DMS114 treated with DMSO at 0.1 percent for 48 hours (cell line): ENCODE measurements around the gene GNAQ.
"Not testable (repeated sequence)": the region's sequence is repeated elsewhere in the genome, so short reads cannot be mapped to it uniquely, and the experiment has no call there.

ENCODE experiments used
- DNase-seq: peaks from one replicate; lab custom pipeline; 2025; ENCODE audit not compliant: unreplicated experiment; lab: John Stamatoyannopoulos, UW

Gene GNAQ

GRCh38 chr9:77793849-77794248 is 237.8 kb downstream of the GNAQ start:
- no peak for DNase-seq

- no peak for DNase-seq
These were observed 241.7 kb downstream of the GNAQ start for GRCh38 chr9:77789891-77790290.

- DNase-seq, result no peak
These were observed 246.3 kb downstream of the GNAQ start for GRCh38 chr9:77785341-77785740.

GRCh38 chr9:77783518-77783917 is 248.1 kb downstream of the GNAQ start:
- no peak for DNase-seq

GRCh38 chr9:77779010-77779409 is 252.6 kb downstream of the GNAQ start:
- DNase-seq, result no peak

GRCh38 chr9:77773381-77773780 is 258.2 kb downstream of the GNAQ start:
- no peak for DNase-seq

- DNase-seq, result no peak
These were observed 259.0 kb downstream of the GNAQ start for GRCh38 chr9:77772646-77773045.

- DNase-seq, result no peak
These were observed 260.4 kb downstream of the GNAQ start for GRCh38 chr9:77771171-77771570.

GRCh38 chr9:77770340-77770739 is 261.3 kb downstream of the GNAQ start:
- no peak for DNase-seq

- no peak for DNase-seq
These were observed 262.4 kb downstream of the GNAQ start for GRCh38 chr9:77769246-77769645.

GRCh38 chr9:77766587-77766986 is 265.0 kb downstream of the GNAQ start:
- no peak for DNase-seq

- no peak for DNase-seq
These were observed 265.8 kb downstream of the GNAQ start for GRCh38 chr9:77765781-77766259.

- no peak for DNase-seq
These were observed 266.5 kb downstream of the GNAQ start for GRCh38 chr9:77764894-77765780.

- DNase-seq, result no peak
These were observed 268.0 kb downstream of the GNAQ start for GRCh38 chr9:77763566-77763965.

GRCh38 chr9:77760919-77761318 is 270.7 kb downstream of the GNAQ start:
- DNase-seq, result not testable (repeated sequence)

- DNase-seq, result no peak
These were observed 272.2 kb downstream of the GNAQ start for GRCh38 chr9:77759391-77759790.

- no peak for DNase-seq
These were observed 275.2 kb downstream of the GNAQ start for GRCh38 chr9:77756449-77756848.

- no peak for DNase-seq
These were observed 278.4 kb downstream of the GNAQ start for GRCh38 chr9:77753180-77753579.

- DNase-seq, result no peak
These were observed 279.1 kb downstream of the GNAQ start for GRCh38 chr9:77752554-77752953.

- DNase-seq, result peak; percentile 44
These were observed 280.1 kb downstream of the GNAQ start for GRCh38 chr9:77751341-77752091.

- DNase-seq, result no peak
These were observed 280.6 kb downstream of the GNAQ start for GRCh38 chr9:77750981-77751340.

- DNase-seq, result no peak
These were observed 281.3 kb downstream of the GNAQ start for GRCh38 chr9:77750284-77750683.
